ENCODE measurements around the gene LEFTY2. TPM values are rescaled to one million over a fixed set of nuclear protein-coding genes. Genes with fewer than 3 reads are reported as not detected.

Gene LEFTY2
- total RNA-seq, 1 donor from 2014 or later: not detected

DNA sequence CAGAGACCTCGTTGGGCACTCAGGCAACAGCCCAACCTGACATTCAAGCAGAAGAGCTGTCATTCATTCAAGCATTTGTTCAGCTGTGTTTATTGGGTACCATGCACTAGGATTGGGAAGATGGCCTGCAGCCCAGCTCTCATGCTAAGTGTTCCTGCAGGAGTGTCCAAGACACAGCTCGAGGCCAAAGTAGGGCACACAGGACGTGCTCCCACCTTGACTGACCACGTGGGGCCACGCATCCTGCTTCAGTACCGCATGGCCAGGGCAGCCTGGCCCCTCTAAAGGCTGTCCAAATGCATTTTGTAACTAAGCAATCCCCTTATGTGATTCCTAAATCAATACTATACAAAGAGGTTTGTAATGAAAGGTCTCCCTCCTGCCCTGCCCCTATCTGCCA, 26.6 kb downstream of the LEFTY2 start:
- DNase-seq: no peak
- Mint-ChIP-seq H3K27ac (no peak overlapping the region), H3K27me3 (peaks cover 6% of the 10 kb centered on the region), H3K9me3 (no peaks in the 10 kb centered on the region), H3K4me1 (peaks cover 14% of the 10 kb centered on the region), H3K4me3 (no peak overlapping the region), H3K36me3 (ENCODE audit: low read depth) (peaks cover 21% of the 10 kb centered on the region)
- intact Hi-C loops (cut with micrococcal nuclease): loop anchor here (5.0 to 10.0 kb wide), 2 partner anchors 260 to 362 kb away; partner anchors contain the start of gene ENAH

DNA sequence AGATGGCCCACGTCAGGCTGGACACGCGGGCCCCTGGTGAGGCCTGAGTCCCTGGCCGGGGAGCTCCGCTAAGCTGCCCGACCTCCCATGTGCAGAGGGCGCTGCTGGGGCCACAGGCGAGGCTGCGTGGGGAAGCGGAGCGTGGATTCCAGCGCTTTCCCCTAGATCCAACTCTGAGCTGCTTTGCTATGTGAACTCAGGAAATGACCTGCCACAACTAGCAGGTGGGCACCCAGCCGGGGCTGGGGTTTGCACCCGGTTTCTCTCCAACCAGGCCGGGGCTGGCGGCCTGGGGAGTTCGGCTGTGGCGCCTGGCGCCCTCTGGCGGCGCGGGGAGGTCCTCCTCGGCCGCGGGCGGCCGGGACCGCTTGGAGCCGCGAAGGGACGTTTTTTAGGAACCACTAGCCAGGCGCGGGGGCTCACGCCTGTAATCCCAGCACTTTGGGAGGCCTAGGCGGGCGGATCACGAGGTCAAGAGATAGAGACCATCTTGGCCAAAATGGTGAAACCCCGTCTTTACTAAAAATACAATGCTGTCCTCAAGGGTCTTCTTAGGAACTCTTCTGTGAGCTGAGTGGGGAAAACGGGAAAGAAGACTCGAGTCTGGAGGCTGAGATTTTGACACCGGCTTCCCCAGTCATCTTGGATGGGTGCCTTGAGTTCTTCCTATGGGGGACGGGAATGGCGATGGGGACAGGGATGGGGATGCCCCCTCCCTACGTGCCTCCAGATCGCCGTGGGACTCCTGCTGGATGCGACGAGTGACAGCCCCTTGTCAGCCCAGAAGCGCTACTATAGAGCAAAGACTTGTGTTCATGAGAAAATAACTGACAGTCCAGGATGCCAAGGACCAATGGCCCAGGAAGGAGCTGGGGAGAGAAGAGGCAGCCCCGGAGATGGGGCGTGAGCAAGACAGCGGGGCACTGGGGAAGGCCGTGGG, 29.6 kb downstream of the LEFTY2 start:
- intact Hi-C loops (cut with micrococcal nuclease): loop anchor here (1.0 to 10.0 kb wide), 4 partner anchors 133 to 436 kb away; partner anchors contain the start of gene ENAH
- no peak overlapping the region for H3K27ac Mint-ChIP-seq
- H3K36me3 Mint-ChIP-seq (ENCODE audit: low read depth): peaks cover 2% of the 10 kb centered on the region
- H3K9me3 Mint-ChIP-seq: no peaks in the 10 kb centered on the region
- peaks cover 11% of the 10 kb centered on the region for H3K4me1 Mint-ChIP-seq
- H3K27me3 Mint-ChIP-seq: peaks cover 8% of the 10 kb centered on the region
- peak; percentile 93 for DNase-seq
- no peak overlapping the region for H3K4me3 Mint-ChIP-seq

DNA sequence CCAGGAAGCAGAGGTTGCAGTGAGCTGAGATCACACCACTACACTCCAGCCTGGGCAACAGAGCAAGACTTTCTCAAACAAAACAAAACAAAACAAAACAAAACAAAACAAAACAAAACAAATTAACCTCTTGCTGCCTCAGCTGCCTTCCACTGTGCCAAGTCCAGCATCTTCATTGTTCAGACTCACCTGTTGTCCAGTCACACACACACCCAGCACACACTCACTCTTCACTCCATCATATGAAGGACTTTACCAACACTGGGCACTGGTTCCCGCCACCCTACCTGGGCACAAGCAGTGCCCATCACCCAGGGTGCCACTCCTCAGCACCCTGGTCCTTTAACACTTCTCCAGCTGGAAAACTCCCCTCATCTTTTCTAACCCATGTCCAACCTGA, 31.5 kb downstream of the LEFTY2 start:
- peaks cover 14% of the 10 kb centered on the region for H3K27me3 Mint-ChIP-seq
- H3K4me3 Mint-ChIP-seq: no peak overlapping the region
- DNase-seq: no peak
- no peak overlapping the region for H3K27ac Mint-ChIP-seq
- no peaks in the 10 kb centered on the region for H3K9me3 Mint-ChIP-seq
- H3K4me1 Mint-ChIP-seq: peaks cover 11% of the 10 kb centered on the region
- intact Hi-C loops (cut with micrococcal nuclease): no loop called here
- no peaks in the 10 kb centered on the region for H3K36me3 Mint-ChIP-seq (ENCODE audit: low read depth)

DNA sequence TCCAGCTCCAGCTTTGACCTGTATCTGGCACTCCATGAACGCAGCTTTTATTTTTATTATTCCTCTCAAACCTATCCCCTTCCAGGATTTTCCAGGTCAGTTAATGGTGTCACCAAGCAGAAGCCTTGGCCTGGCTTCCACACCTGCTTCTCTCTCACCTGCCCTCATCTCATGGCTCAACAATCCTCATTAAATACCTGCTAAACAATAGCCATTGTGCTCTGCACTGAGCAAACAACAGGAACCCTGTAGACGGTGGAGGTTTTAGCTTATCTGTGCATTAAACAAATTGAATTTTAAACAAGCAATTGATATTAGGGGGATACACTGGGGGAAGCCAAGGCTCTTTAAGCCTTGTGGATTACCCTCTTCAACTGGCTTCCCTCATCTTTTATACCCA, 32.2 kb downstream of the LEFTY2 start:
- intact Hi-C loops (cut with micrococcal nuclease): no loop called here
- H3K27ac Mint-ChIP-seq: no peak overlapping the region
- H3K27me3 Mint-ChIP-seq: peaks cover 18% of the 10 kb centered on the region
- H3K36me3 Mint-ChIP-seq (ENCODE audit: low read depth): no peaks in the 10 kb centered on the region
- peaks cover under 1% of the 10 kb centered on the region for H3K9me3 Mint-ChIP-seq
- no peak for DNase-seq
- H3K4me3 Mint-ChIP-seq: no peak overlapping the region
- H3K4me1 Mint-ChIP-seq: peaks cover 11% of the 10 kb centered on the region

DNA sequence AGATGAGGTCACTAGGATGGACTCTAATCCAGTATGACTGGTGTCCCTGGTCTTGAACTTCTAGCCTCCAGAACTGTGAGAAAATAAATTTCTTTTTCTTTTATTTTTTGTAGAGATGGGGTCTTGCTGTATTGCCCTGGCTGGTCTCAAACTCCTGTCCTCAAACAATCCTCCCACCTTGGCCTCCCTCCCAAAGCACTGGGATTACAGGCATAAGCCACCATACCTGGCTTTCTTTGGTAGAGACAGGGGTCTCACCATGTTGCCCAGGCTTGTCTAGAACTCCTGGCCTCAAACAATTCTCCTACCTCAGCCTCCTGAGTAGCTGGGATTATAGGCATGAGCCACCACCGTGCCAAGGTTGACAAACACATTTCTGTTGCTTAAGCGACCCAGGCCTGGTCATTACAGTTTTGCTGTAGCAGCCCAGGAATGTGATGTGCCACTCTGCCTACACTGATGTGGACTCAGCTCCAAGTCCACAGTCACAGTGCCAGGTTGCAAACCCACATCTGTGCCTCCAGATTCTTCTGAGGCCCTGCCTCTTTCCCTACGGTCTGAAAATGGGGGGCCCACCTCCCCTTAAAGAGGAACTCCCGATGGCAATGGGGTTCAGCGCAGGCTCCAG, 32.9 kb downstream of the LEFTY2 start:
- H3K9me3 Mint-ChIP-seq: peaks cover 3% of the 10 kb centered on the region
- peaks cover 14% of the 10 kb centered on the region for H3K4me1 Mint-ChIP-seq
- no peak overlapping the region for H3K27ac Mint-ChIP-seq
- no peak for DNase-seq
- peaks cover 21% of the 10 kb centered on the region for H3K27me3 Mint-ChIP-seq
- intact Hi-C loops (cut with micrococcal nuclease): no loop called here
- no peaks in the 10 kb centered on the region for H3K36me3 Mint-ChIP-seq (ENCODE audit: low read depth)
- no peak overlapping the region for H3K4me3 Mint-ChIP-seq

DNA sequence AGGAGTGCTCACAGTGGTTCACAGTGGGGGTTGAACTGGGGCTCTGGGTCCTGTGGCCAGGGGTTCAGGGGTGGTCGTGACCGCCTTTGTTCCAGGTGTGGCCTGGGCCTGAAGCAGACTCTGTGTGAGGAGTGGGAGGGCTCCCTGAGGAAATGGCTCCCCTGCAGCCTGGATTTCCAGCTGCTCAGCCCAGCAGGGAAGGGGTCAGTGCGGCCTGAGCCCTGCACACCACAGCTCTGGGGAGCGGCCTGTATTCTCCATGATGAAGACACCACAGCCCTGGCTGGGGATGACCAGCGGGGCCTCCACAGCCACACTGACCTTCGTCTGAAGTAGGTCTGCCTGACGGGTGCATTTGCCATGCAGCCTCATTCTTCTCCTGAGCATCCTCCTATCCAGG, 33.7 kb downstream of the LEFTY2 start:
- H3K36me3 Mint-ChIP-seq (ENCODE audit: low read depth): no peaks in the 10 kb centered on the region
- intact Hi-C loops (cut with micrococcal nuclease): no loop called here
- peaks cover 14% of the 10 kb centered on the region for H3K4me1 Mint-ChIP-seq
- H3K27me3 Mint-ChIP-seq: peaks cover 21% of the 10 kb centered on the region
- no peak overlapping the region for H3K4me3 Mint-ChIP-seq
- DNase-seq: no peak
- no peak overlapping the region for H3K27ac Mint-ChIP-seq
- peaks cover 3% of the 10 kb centered on the region for H3K9me3 Mint-ChIP-seq

DNA sequence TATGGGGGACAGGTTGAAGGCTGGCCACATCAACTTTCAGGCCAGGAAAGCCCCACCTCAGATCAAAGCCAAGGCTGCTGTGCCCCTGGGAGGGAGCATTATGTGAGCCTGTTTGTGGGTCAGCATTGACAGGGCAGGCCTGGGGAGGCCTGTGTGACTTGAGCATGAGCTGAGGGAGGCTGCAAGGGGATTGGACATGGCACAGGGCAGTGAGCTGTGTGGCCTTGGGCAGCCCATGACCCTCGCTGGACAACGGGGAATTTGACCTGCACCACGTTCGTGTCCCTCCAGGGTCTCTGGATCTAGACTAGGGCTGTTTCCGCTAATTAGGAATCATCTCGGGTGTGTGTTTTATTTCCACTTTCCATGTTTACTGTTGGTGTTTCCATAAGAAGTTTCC, 34.6 kb downstream of the LEFTY2 start:
- no peak overlapping the region for H3K4me3 Mint-ChIP-seq
- H3K36me3 Mint-ChIP-seq (ENCODE audit: low read depth): no peaks in the 10 kb centered on the region
- H3K27ac Mint-ChIP-seq: no peak overlapping the region
- intact Hi-C loops (cut with micrococcal nuclease): no loop called here
- peaks cover 11% of the 10 kb centered on the region for H3K4me1 Mint-ChIP-seq
- H3K9me3 Mint-ChIP-seq: peaks cover 3% of the 10 kb centered on the region
- DNase-seq: no peak
- peaks cover 18% of the 10 kb centered on the region for H3K27me3 Mint-ChIP-seq

DNA sequence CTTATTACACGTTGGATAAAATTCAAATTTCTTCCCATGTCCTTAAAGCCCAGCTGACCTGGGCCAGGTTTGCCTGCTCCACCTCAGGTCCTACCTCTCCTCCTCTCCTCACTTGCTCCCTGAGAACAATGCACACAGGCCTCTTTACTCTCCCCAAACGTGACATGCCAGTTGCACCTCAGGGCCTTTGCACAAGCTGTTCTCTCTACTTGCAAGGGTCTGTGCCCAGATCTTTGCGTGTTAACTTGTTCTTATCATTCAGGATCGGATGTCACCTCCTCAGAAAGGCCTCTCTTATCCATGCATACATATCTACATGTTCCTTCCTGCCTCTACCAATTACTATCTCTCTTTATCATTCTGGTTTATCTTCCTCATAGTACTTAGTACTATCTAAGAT, 37.4 kb downstream of the LEFTY2 start:
- H3K9me3 Mint-ChIP-seq: peaks cover 3% of the 10 kb centered on the region
- no peak overlapping the region for H3K27ac Mint-ChIP-seq
- DNase-seq: no peak
- H3K36me3 Mint-ChIP-seq (ENCODE audit: low read depth): no peaks in the 10 kb centered on the region
- no peak overlapping the region for H3K4me3 Mint-ChIP-seq
- peaks cover 13% of the 10 kb centered on the region for H3K4me1 Mint-ChIP-seq
- intact Hi-C loops (cut with micrococcal nuclease): no loop called here
- peaks cover 21% of the 10 kb centered on the region for H3K27me3 Mint-ChIP-seq

DNA sequence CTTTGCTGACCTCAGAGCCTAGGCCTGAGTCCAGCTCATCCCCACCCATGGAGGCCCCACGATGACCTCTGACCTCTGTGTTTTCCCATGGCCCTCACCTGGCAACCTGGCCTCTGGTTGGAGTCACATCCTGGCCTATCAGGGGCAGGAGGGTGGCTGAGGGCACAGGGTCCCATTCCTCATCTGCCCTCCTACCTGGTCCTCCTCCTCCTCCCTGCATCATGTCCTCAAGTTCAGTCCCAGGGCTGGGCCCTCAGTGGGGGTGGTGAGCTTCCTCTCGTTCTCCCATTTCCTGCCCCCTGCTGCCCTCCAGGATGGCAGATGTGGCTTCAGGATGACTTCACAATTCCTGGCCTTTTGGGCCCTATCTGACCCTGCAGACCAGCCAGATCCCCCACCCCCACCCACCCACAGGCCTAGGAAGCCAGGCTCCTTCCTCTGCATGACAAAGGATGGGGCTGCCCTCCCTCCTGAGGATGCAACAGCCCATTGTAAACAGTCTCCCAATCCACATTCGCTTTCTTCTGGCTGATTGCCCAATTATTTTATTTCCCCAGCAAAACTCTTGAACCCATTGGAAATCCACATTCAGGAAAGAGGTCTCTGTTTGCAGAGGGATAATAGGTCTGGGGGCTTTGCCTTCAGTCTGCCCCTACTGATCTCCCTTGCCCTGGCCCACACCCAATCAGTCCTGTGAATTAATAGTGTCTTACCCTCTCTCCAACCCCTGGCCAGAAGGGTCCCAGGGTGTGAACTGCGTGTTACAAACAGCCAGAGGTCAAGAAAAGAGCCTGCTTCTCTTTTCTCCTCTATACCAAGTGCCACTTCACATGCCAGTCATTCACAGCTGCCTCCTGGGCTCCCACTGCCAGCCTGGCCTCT, 41.7 kb downstream of the LEFTY2 start:
- H3K9me3 Mint-ChIP-seq: peaks cover 3% of the 10 kb centered on the region
- H3K36me3 Mint-ChIP-seq (ENCODE audit: low read depth): peaks cover 2% of the 10 kb centered on the region
- no peak for DNase-seq
- peaks cover 18% of the 10 kb centered on the region for H3K27me3 Mint-ChIP-seq
- no peak overlapping the region for H3K27ac Mint-ChIP-seq
- H3K4me1 Mint-ChIP-seq: peaks cover 39% of the 10 kb centered on the region
- intact Hi-C loops (cut with micrococcal nuclease): no loop called here
- no peak overlapping the region for H3K4me3 Mint-ChIP-seq

DNA sequence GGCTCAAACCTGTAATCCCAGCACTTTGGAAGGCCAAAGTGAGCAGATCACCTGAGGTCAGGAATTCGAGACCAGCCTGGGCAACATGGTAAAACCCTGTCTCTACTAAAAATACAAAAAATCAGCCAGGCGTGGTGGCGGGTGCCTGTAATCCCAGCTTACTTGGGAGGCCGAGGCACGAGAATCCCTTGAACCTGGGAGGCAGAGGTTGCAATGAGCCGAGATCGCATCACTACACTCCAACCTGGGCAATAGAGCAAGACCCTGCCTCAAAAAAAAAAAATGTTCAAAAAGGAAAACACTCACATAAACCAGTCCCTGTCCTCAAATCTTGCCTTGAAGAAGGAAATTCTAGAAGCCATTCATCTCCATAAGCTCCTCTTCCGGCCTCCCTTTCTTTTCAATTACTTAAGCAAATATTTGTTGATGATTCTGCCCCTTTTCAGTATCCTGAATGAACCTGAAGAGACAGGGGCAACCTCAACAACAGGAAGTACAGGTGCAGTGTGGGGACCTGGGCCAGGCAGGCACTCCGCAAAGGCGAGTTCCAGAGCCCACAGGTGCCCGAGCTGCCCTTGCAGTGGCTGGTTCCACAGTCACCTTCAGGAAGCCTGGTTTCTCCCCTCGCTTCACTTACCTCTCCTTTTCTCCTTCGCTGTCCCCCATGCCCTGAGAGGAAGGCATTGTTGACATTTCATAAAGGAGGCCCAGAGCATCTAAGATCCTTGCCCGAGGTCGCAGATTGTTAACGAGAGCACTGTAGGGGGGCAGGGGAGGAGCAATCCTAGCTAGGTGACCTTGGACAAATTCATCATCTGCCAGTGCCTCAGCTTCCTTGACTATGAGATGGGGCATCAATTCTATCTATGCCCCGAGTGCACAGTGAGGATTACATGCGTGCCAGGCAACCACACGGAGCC, 43.2 kb downstream of the LEFTY2 start:
- H3K27ac Mint-ChIP-seq: peak overlapping the region; percentile 84
- no peaks in the 10 kb centered on the region for H3K9me3 Mint-ChIP-seq
- intact Hi-C loops (cut with micrococcal nuclease): loop anchor here (1.0 kb wide), 5 partner anchors 17 to 470 kb away; partner anchors contain the start of genes LBR and PYCR2
- H3K36me3 Mint-ChIP-seq (ENCODE audit: low read depth): peaks cover 2% of the 10 kb centered on the region
- peak; percentile 74 for DNase-seq
- H3K4me1 Mint-ChIP-seq: peaks cover 39% of the 10 kb centered on the region
- peak overlapping the region; percentile 75 for H3K4me3 Mint-ChIP-seq
- H3K27me3 Mint-ChIP-seq: peaks cover 17% of the 10 kb centered on the region

DNA sequence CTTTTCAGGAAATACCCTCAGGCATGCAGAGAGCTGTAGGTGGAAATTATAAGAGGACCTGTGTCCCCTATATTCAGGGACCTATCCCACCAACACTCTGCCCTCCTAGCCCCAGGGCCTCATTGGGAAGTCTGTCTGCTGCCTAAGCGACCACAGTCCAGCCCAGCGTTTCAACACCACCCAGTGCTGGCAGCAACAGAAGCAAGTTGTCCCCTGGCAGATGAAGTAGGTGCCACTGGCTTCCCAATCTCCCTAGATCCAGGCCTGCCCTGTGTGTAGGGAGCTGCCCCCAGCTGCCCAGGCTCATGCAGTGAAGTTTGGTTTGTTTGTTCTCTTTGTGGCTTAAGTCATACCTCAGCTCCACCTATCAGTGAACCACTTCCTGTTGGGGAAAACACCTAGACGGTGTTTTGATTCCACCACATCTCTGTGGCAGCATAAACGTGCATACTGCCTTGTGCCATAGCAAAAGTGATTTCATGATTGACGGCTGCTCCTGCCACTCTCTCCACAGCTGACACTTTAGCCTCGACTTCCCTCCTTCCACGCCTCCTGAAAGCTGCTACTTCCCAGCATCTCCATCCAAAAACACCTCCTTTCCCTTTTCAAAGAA, 44.0 kb downstream of the LEFTY2 start:
- peaks cover 39% of the 10 kb centered on the region for H3K4me1 Mint-ChIP-seq
- peak overlapping the region; percentile 75 for H3K4me3 Mint-ChIP-seq
- H3K36me3 Mint-ChIP-seq (ENCODE audit: low read depth): peaks cover 2% of the 10 kb centered on the region
- no peaks in the 10 kb centered on the region for H3K9me3 Mint-ChIP-seq
- H3K27me3 Mint-ChIP-seq: peaks cover 17% of the 10 kb centered on the region
- DNase-seq: peak; percentile 95
- H3K27ac Mint-ChIP-seq: peak overlapping the region; percentile 84
- intact Hi-C loops (cut with micrococcal nuclease): loop anchor here (1.0 kb wide), 5 partner anchors 16 to 469 kb away; partner anchors contain the start of genes LBR and PYCR2

DNA sequence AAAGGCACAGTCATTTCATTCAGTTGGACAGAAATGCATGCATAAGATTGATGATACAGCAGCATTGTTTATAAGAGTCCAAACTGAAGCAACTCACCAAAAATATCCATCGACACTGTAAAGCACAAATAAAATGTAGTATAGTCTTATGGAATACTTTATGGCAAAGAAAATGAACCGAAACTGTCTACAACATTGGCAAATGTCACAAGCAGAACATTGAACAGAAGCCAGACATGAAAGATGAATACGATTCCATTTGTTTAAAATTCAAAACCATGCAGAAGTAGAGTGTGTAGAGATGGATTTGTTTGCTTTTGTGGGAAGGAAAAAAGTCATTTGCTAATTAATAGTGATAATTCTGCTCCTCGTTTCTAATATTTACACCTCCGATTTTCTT, 44.5 kb downstream of the LEFTY2 start:
- Mint-ChIP-seq H3K4me1 (peaks cover 39% of the 10 kb centered on the region), H3K9me3 (no peaks in the 10 kb centered on the region), H3K27me3 (peaks cover 17% of the 10 kb centered on the region), H3K4me3 (peak overlapping the region; percentile 75), H3K27ac (peak overlapping the region; percentile 84), H3K36me3 (ENCODE audit: low read depth) (peaks cover 2% of the 10 kb centered on the region)
- no peak for DNase-seq
- intact Hi-C loops (cut with micrococcal nuclease): no loop called here

Measured in activated CD4-positive, alpha-beta T cell treated with anti-CD3 and anti-CD28 coated beads, Interleukin-2, amount 10 ng/mL, durations not matched to agents 24 days and 14 days (primary cell).